Effector memory CD4-positive, alpha-beta T cell (primary cell): ENCODE measurements around the gene FBXO44.
A peak's percentile ranks its signal among the peaks of the same experiment; 100 is the strongest.

ENCODE experiments used
- DNase-seq, 3 donors: peaks; one replicate each; pipeline ENCODE4 v3.0.0-alpha.2; 2020
- H3K27ac ChIP-seq: 2 replicates; pipeline ENCODE4 v1.7.0; 2013; ENCODE audit warnings: mild to moderate bottlenecking, low read length, moderate library complexity; ENCODE audit not compliant: insufficient read depth, poor library complexity, severe bottlenecking
- H3K27me3 ChIP-seq: replicated peaks from 2 replicates; pipeline ENCODE4 v1.7.0; 2013; ENCODE audit warnings: mild to moderate bottlenecking, low read length; ENCODE audit not compliant: insufficient read depth, control insufficient read depth, poor library complexity, severe bottlenecking
- H3K36me3 ChIP-seq: 2 replicates; pipeline ENCODE4 v1.7.0; 2013; ENCODE audit warnings: mild to moderate bottlenecking, low read length, moderate library complexity; ENCODE audit not compliant: control insufficient read depth, insufficient read depth
- H3K4me1 ChIP-seq: 2 replicates; pipeline ENCODE4 v1.7.0; 2013; ENCODE audit warnings: low read length, mild to moderate bottlenecking; ENCODE audit not compliant: control insufficient read depth, insufficient read depth, poor library complexity, severe bottlenecking
- H3K4me3 ChIP-seq: 2 replicates; pipeline ENCODE4 v1.7.0; 2013; ENCODE audit warnings: low read length, low read depth, mild to moderate bottlenecking; ENCODE audit not compliant: insufficient read depth, poor library complexity, severe bottlenecking
- H3K9me3 ChIP-seq: 2 replicates; pipeline ENCODE4 v1.7.0; 2013; ENCODE audit warnings: mild to moderate bottlenecking, low read length, moderate library complexity; ENCODE audit not compliant: control insufficient read depth

The FBXO44 gene

GRCh38 chr1:11647333-11647732 is 7.3 kb upstream of the FBXO44 start:
- Histone ChIP-seq H3K27me3 (no peaks in the 10 kb centered on the region), H3K4me3 (no peak overlapping the region), H3K36me3 (no peaks in the 10 kb centered on the region), H3K9me3 (no peaks in the 10 kb centered on the region), H3K4me1 (peaks cover 21% of the 10 kb centered on the region), H3K27ac (no peak overlapping the region)
- no peak for DNase-seq

GRCh38 chr1:11648039-11648438 is 6.6 kb upstream of the FBXO44 start:
- DNase-seq = no peak
- Histone ChIP-seq H3K27ac (no peak overlapping the region), H3K4me1 (peaks cover 21% of the 10 kb centered on the region), H3K27me3 (no peaks in the 10 kb centered on the region), H3K9me3 (no peaks in the 10 kb centered on the region), H3K36me3 (no peaks in the 10 kb centered on the region), H3K4me3 (no peak overlapping the region)

GRCh38 chr1:11648732-11649158 is 5.9 kb upstream of the FBXO44 start:
- peak; percentile 23 to 37 (median 36) for DNase-seq
- Histone ChIP-seq H3K36me3 (no peaks in the 10 kb centered on the region), H3K9me3 (no peaks in the 10 kb centered on the region), H3K27me3 (no peaks in the 10 kb centered on the region), H3K4me1 (peaks cover 21% of the 10 kb centered on the region), H3K27ac (no peak overlapping the region), H3K4me3 (no peak overlapping the region)

- H3K27me3 ChIP-seq = no peaks in the 10 kb centered on the region
- H3K36me3 ChIP-seq = no peaks in the 10 kb centered on the region
- H3K27ac ChIP-seq = no peak overlapping the region
- DNase-seq = no peak
- H3K9me3 ChIP-seq = no peaks in the 10 kb centered on the region
- H3K4me3 ChIP-seq = no peak overlapping the region
- H3K4me1 ChIP-seq = peaks cover 24% of the 10 kb centered on the region
Observed at GRCh38 chr1:11649237-11649623, 5.4 kb upstream of the FBXO44 start.

GRCh38 chr1:11649624-11650330 is 4.9 kb upstream of the FBXO44 start:
- no peaks in the 10 kb centered on the region for H3K9me3 ChIP-seq
- H3K4me3 ChIP-seq = peak overlapping the region; percentile 25
- H3K36me3 ChIP-seq = no peaks in the 10 kb centered on the region
- H3K4me1 ChIP-seq = peaks cover 27% of the 10 kb centered on the region
- no peaks in the 10 kb centered on the region for H3K27me3 ChIP-seq
- no peak overlapping the region for H3K27ac ChIP-seq
- no peak for DNase-seq

GRCh38 chr1:11650331-11650991 is 4.2 kb upstream of the FBXO44 start:
- Histone ChIP-seq H3K27ac (no peak overlapping the region), H3K36me3 (no peaks in the 10 kb centered on the region), H3K4me1 (peaks cover 31% of the 10 kb centered on the region), H3K9me3 (no peaks in the 10 kb centered on the region), H3K4me3 (peak overlapping the region; percentile 25), H3K27me3 (no peaks in the 10 kb centered on the region)
- peak; percentile 67 for DNase-seq

- Histone ChIP-seq H3K9me3 (no peaks in the 10 kb centered on the region), H3K27ac (no peak overlapping the region), H3K4me1 (peaks cover 36% of the 10 kb centered on the region), H3K27me3 (no peaks in the 10 kb centered on the region), H3K36me3 (no peaks in the 10 kb centered on the region), H3K4me3 (peak overlapping the region; percentile 25)
- DNase-seq = no peak
Observed at GRCh38 chr1:11651017-11651416, 3.7 kb upstream of the FBXO44 start.

GRCh38 chr1:11652203-11652780 is 2.4 kb upstream of the FBXO44 start:
- H3K9me3 ChIP-seq = no peaks in the 10 kb centered on the region
- no peak overlapping the region for H3K27ac ChIP-seq
- H3K4me3 ChIP-seq = no peak overlapping the region
- no peaks in the 10 kb centered on the region for H3K27me3 ChIP-seq
- peaks cover 38% of the 10 kb centered on the region for H3K4me1 ChIP-seq
- no peaks in the 10 kb centered on the region for H3K36me3 ChIP-seq
- no peak for DNase-seq

GRCh38 chr1:11653101-11653860 is 1.4 kb upstream of the FBXO44 start:
- Histone ChIP-seq H3K4me3 (no peak overlapping the region), H3K4me1 (peaks cover 38% of the 10 kb centered on the region)

GRCh38 chr1:11653861-11654136 is 878 bp upstream of the FBXO44 start:
- Histone ChIP-seq H3K27ac (no peak overlapping the region), H3K4me1 (peaks cover 38% of the 10 kb centered on the region), H3K36me3 (peaks cover 5% of the 10 kb centered on the region), H3K9me3 (no peaks in the 10 kb centered on the region), H3K4me3 (no peak overlapping the region), H3K27me3 (no peaks in the 10 kb centered on the region)
- no peak for DNase-seq

More at GRCh38 chr1:11653101-11653860, 1.4 kb upstream of the FBXO44 start:
- no peak for DNase-seq
- Histone ChIP-seq H3K36me3 (peaks cover 5% of the 10 kb centered on the region), H3K9me3 (no peaks in the 10 kb centered on the region), H3K27ac (no peak overlapping the region), H3K27me3 (no peaks in the 10 kb centered on the region)
